ENCODE measurements around the gene TCEAL9. TPM values are rescaled to one million over a fixed set of nuclear protein-coding genes. Genes with fewer than 3 reads are reported as not detected.

TCEAL9 gene
- total RNA-seq, 1 donor from 2014 or later, result 69.0 TPM

DNA sequence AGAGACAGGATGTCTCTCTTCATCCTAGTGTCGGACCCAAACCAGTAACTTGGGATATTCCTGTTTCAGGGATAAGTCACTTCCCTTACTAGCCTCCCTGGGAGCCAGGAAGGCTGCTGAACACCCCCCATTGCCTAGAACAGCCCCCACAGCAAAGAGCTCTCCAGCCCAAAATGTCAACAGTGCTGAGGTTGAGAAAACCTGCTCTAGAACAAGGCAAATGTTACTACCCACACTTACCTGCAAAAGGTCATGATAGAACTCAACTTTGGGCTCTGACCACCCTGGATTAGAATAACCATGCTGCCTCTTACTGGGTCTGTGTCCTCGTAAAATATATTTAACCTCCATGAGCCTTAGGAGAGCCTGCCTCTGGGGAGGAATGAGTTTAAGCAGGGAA lies 40.4 kb downstream of the TCEAL9 start:
- TF ChIP-seq, protein P1, sequence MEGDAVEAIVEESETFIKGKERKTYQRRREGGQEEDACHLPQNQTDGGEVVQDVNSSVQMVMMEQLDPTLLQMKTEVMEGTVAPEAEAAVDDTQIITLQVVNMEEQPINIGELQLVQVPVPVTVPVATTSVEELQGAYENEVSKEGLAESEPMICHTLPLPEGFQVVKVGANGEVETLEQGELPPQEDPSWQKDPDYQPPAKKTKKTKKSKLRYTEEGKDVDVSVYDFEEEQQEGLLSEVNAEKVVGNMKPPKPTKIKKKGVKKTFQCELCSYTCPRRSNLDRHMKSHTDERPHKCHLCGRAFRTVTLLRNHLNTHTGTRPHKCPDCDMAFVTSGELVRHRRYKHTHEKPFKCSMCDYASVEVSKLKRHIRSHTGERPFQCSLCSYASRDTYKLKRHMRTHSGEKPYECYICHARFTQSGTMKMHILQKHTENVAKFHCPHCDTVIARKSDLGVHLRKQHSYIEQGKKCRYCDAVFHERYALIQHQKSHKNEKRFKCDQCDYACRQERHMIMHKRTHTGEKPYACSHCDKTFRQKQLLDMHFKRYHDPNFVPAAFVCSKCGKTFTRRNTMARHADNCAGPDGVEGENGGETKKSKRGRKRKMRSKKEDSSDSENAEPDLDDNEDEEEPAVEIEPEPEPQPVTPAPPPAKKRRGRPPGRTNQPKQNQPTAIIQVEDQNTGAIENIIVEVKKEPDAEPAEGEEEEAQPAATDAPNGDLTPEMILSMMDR (IDR thresholded peaks at IDR 0.05; ENCODE audit: insufficient read depth, low read depth, low read length), result no peak
- no peak for TF ChIP-seq EZH2 (IDR thresholded peaks at IDR 0.05; ENCODE audit: insufficient read depth, low read length)
- Histone ChIP-seq H2AFZ (ENCODE audit: low read depth, low read length) (peak overlapping the region; percentile 50), H3K4me2 (ENCODE audit: low read length) (peak overlapping the region; percentile 73), H3K4me1 (ENCODE audit: insufficient read depth, low read length) (peaks cover 5% of the 10 kb centered on the region), H3K9me3 (ENCODE audit: insufficient read depth, low read depth, low read length) (no peaks in the 10 kb centered on the region), H3K27me3 (ENCODE audit: insufficient read depth, low read length) (no peaks in the 10 kb centered on the region), H4K20me1 (ENCODE audit: insufficient read depth, low read length) (no peaks in the 10 kb centered on the region), H3K27ac (ENCODE audit: low read depth, low read length) (peak overlapping the region; percentile 87), H3K79me2 (ENCODE audit: insufficient read depth, low read length) (no peaks in the 10 kb centered on the region), H3K36me3 (ENCODE audit: insufficient read depth, low read length) (no peaks in the 10 kb centered on the region), H3K4me3 (ENCODE audit: insufficient read depth, low read depth, low read length) (no peak overlapping the region), H3K9ac (ENCODE audit: low read length) (peak overlapping the region; percentile 58)
- Mint-ChIP-seq H3K27me3 (ENCODE audit: low read depth, unreplicated experiment) (no peaks in the 10 kb centered on the region), H3K27ac (ENCODE audit: unreplicated experiment) (no peak overlapping the region), H3K4me1 (ENCODE audit: low read depth, unreplicated experiment) (peaks cover 14% of the 10 kb centered on the region), H3K36me3 (ENCODE audit: low read depth, unreplicated experiment) (no peaks in the 10 kb centered on the region), H3K4me3 (ENCODE audit: unreplicated experiment) (no peak overlapping the region), H3K9me3 (ENCODE audit: unreplicated experiment) (no peaks in the 10 kb centered on the region)
- DNase-seq (ENCODE audit: low read depth), result no peak
- FAIRE-seq, result no peak

DNA sequence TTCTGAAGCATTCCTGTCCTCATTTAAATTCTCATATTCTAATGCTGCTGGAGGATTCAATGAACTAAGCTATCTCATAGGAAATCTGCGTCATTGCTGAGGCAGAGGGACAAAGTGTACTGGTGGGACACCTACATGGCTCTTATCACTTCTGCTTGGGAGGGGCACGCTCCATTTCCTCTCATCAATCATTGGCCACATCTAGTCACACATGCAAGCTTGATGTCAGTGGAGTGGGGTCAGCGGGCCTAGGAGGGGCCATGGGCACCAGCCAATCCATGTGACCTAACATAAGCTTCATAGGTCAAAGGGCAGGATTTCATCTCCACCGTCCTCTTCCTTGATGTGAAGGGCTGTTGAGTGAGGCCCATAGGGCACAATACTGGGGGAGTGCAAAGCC lies 41.4 kb downstream of the TCEAL9 start:
- H3K4me1 ChIP-seq (ENCODE audit: insufficient read depth, low read length), result peaks cover 5% of the 10 kb centered on the region
- no peaks in the 10 kb centered on the region for H3K9me3 ChIP-seq (ENCODE audit: insufficient read depth, low read depth, low read length)
- H3K79me2 ChIP-seq (ENCODE audit: insufficient read depth, low read length), result no peaks in the 10 kb centered on the region
- no peak overlapping the region for H3K4me2 ChIP-seq (ENCODE audit: low read length)
- peaks cover 14% of the 10 kb centered on the region for H3K4me1 Mint-ChIP-seq (ENCODE audit: low read depth, unreplicated experiment)
- H3K27me3 Mint-ChIP-seq (ENCODE audit: low read depth, unreplicated experiment), result peaks cover 4% of the 10 kb centered on the region
- no peak overlapping the region for H3K4me3 ChIP-seq (ENCODE audit: insufficient read depth, low read depth, low read length)
- H3K4me3 Mint-ChIP-seq (ENCODE audit: unreplicated experiment), result no peak overlapping the region
- DNase-seq (ENCODE audit: low read depth) (no peak), FAIRE-seq (no peak)
- H3K36me3 ChIP-seq (ENCODE audit: insufficient read depth, low read length), result no peaks in the 10 kb centered on the region
- H3K27ac ChIP-seq (ENCODE audit: low read depth, low read length), result peak overlapping the region; percentile 82
- H4K20me1 ChIP-seq (ENCODE audit: insufficient read depth, low read length), result no peaks in the 10 kb centered on the region
- peak overlapping the region; percentile 90 for H3K27ac Mint-ChIP-seq (ENCODE audit: unreplicated experiment)
- no peaks in the 10 kb centered on the region for H3K9me3 Mint-ChIP-seq (ENCODE audit: unreplicated experiment)
- H3K36me3 Mint-ChIP-seq (ENCODE audit: low read depth, unreplicated experiment), result no peaks in the 10 kb centered on the region
- no peaks in the 10 kb centered on the region for H3K27me3 ChIP-seq (ENCODE audit: insufficient read depth, low read length)
- no peak overlapping the region for H2AFZ ChIP-seq (ENCODE audit: low read depth, low read length)
- H3K9ac ChIP-seq (ENCODE audit: low read length), result no peak overlapping the region
- TF ChIP-seq EZH2 (IDR thresholded peaks at IDR 0.05; ENCODE audit: insufficient read depth, low read length), result no peak
- TF ChIP-seq, protein P1 (IDR thresholded peaks at IDR 0.05; ENCODE audit: insufficient read depth, low read depth, low read length), result no peak

DNA sequence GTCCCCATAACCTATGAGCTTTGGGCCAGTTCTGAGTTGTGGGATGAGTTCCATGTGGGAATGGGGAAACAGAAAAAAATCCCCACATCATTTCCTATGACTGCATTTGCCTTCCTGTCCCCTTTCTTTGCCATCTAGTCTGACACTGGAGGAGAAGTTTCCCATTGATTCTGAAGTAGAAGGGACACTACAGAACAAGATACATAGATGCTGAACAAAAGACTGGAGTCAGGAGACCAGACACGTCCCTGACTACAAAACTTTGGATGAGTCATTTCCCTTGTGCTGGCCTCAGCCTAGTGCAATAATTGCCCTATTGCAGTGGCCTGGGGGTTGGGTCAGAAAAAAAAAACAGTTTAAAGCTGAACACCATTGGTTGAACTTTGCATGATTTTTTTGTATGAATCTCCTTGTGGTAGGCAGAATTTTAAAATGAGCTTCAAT lies 42.1 kb downstream of the TCEAL9 start:
- Histone ChIP-seq H3K4me1 (ENCODE audit: insufficient read depth, low read length) (peaks cover 5% of the 10 kb centered on the region), H3K9me3 (ENCODE audit: insufficient read depth, low read depth, low read length) (no peaks in the 10 kb centered on the region), H3K9ac (ENCODE audit: low read length) (peak overlapping the region; percentile 53), H3K79me2 (ENCODE audit: insufficient read depth, low read length) (no peaks in the 10 kb centered on the region), H3K36me3 (ENCODE audit: insufficient read depth, low read length) (no peaks in the 10 kb centered on the region), H3K4me3 (ENCODE audit: insufficient read depth, low read depth, low read length) (peak overlapping the region; percentile 3), H4K20me1 (ENCODE audit: insufficient read depth, low read length) (no peaks in the 10 kb centered on the region), H3K27me3 (ENCODE audit: insufficient read depth, low read length) (no peaks in the 10 kb centered on the region), H3K27ac (ENCODE audit: low read depth, low read length) (peak overlapping the region; percentile 82), H3K4me2 (ENCODE audit: low read length) (peak overlapping the region; percentile 33), H2AFZ (ENCODE audit: low read depth, low read length) (peak overlapping the region; percentile 34)
- Mint-ChIP-seq H3K27me3 (ENCODE audit: low read depth, unreplicated experiment) (peaks cover 4% of the 10 kb centered on the region), H3K9me3 (ENCODE audit: unreplicated experiment) (no peaks in the 10 kb centered on the region), H3K36me3 (ENCODE audit: low read depth, unreplicated experiment) (no peaks in the 10 kb centered on the region), H3K4me1 (ENCODE audit: low read depth, unreplicated experiment) (peaks cover 14% of the 10 kb centered on the region), H3K27ac (ENCODE audit: unreplicated experiment) (peak overlapping the region; percentile 90), H3K4me3 (ENCODE audit: unreplicated experiment) (no peak overlapping the region)
- peak; percentile 64 for DNase-seq (ENCODE audit: low read depth)
- TF ChIP-seq, protein P1 (IDR thresholded peaks at IDR 0.05; ENCODE audit: insufficient read depth, low read depth, low read length), result no peak
- TF ChIP-seq EZH2 (IDR thresholded peaks at IDR 0.05; ENCODE audit: insufficient read depth, low read length), result no peak
- FAIRE-seq, result no peak

Data from astrocyte (in vitro differentiated cells and primary cell).